Gastroesophageal sphincter (tissue), 4 donors: ENCODE measurements around the gene CAMSAP1. TPM values are rescaled to one million over a fixed set of nuclear protein-coding genes. Genes with fewer than 3 reads are reported as not detected.

Source experiments
- ATAC-seq: fragments of 150-250 bp; one replicate; pipeline ENCODE4 v1.9.1; 2016; ENCODE audit warnings: mild to moderate bottlenecking, moderate library complexity
- H3K27ac ChIP-seq, 4 donors: fragments of 200-600 bp; sonication (generic) in 3 of 4; 1 replicate in 3 of 4; 2 replicates in 1 of 4; pipeline ENCODE4 v1.5.1; 2016 to 2019
- H3K27me3 ChIP-seq: fragments of 200-600 bp; sonication (generic); one replicate; pipeline ENCODE4 v1.5.1; 2019
- H3K36me3 ChIP-seq, 2 donors: fragments of 200-600 bp; sonication (generic); one replicate each; pipeline ENCODE4 v1.5.1; 2019; ENCODE audit warnings: control low read depth in 1 of 2
- H3K4me1 ChIP-seq, 3 donors: fragments of 200-600 bp; sonication (generic); 1 replicate in 2 of 3; 2 replicates in 1 of 3; pipeline ENCODE4 v1.5.1; 2016 to 2019; ENCODE audit warnings: control low read depth in 2 of 3
- H3K4me3 ChIP-seq, 2 donors: fragments of 200-600 bp; sonication (generic); one replicate each; pipeline ENCODE4 v1.5.1; 2019; ENCODE audit warnings: mild to moderate bottlenecking in 1 of 2, moderate library complexity in 1 of 2
- H3K9me3 ChIP-seq, 3 donors: fragments of 200-600 bp; sonication (generic); one replicate each; pipeline ENCODE4 v1.5.1; 2017 to 2019; ENCODE audit warnings: control low read depth in 2 of 3
- EP300 ChIP-seq: sonication (generic); formaldehyde crosslinking; IDR thresholded peaks from one replicate; pipeline ENCODE4 v1.6.1; 2017; ENCODE audit warnings: antibody characterized with exemption, mild to moderate bottlenecking
- POLR2A ChIP-seq, 2 donors: fragments of 450-650 bp; IDR thresholded peaks; one replicate each; pipeline ENCODE4 v1.6.1; 2017; ENCODE audit warnings: antibody characterized with exemption in 2 of 2, mild to moderate bottlenecking in 2 of 2, moderate library complexity in 1 of 2
- POLR2AphosphoS5 ChIP-seq: sonication (generic); formaldehyde crosslinking; IDR thresholded peaks from one replicate; pipeline ENCODE4 v1.6.1; 2017; ENCODE audit warnings: antibody characterized with exemption
- WGBS, 2 donors: methylation state at CpG; one replicate each; pipeline ENCODE4 v1.1.5; 2018; ENCODE audit warnings: low coverage in 1 of 2; 5-methylcytosine and 5-hydroxymethylcytosine counted together
- total RNA-seq, 4 donors: library from RNA; depleted of rRNA; stranded (reverse); fragments of >200 nt; gene quantifications; one replicate each; pipeline ENCODE4 v1.1.0, GENCODE V29; 2016
- TF ChIP-seq, protein P1 (sequence below), 4 experiments: fragments of 200-600 bp in 2 of 4; fragments of 450-650 bp in 2 of 4; sonication (generic) in 1 of 4; IDR thresholded peaks; one replicate each; pipeline ENCODE4 v1.5.1; 2017 to 2019; ENCODE audit warnings: antibody characterized with exemption in 4 of 4, mild to moderate bottlenecking in 2 of 4, moderate library complexity in 2 of 4

CAMSAP1 gene
- total RNA-seq, 4 donors from 2014 or later: 27.5 to 49.2 (median 28.2) TPM

DNA sequence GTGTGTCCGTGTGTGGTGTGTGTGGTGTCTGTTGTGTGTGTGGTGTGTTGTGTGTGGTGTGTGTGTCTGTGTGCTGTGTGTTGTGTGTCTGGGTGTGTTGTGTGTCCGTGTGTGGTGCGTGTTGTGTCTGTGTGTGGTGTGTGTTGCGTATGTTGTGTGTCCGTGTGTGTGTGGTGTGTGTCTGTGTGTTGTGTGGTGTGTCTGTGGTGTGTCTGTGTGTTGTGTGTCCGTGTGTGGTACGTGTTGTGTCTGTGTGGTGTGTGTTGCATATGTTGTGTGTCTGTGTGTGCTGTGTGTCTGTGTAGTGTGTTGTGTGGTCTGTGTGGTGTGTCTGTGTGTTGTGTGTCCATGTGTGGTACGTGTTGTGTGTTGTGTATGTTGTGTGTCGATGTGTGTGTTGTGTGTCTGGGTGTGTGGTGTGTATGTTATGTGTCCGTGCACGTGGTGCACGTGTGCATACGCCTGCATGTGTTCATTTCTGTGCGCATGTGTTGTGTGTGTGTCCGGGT lies 133.1 kb downstream of the CAMSAP1 start:
- TF ChIP-seq POLR2A (IDR thresholded peaks at IDR 0.05): no peak
- no peak for TF ChIP-seq EP300
- TF ChIP-seq POLR2AphosphoS5: no peak
- TF ChIP-seq, protein P1, sequence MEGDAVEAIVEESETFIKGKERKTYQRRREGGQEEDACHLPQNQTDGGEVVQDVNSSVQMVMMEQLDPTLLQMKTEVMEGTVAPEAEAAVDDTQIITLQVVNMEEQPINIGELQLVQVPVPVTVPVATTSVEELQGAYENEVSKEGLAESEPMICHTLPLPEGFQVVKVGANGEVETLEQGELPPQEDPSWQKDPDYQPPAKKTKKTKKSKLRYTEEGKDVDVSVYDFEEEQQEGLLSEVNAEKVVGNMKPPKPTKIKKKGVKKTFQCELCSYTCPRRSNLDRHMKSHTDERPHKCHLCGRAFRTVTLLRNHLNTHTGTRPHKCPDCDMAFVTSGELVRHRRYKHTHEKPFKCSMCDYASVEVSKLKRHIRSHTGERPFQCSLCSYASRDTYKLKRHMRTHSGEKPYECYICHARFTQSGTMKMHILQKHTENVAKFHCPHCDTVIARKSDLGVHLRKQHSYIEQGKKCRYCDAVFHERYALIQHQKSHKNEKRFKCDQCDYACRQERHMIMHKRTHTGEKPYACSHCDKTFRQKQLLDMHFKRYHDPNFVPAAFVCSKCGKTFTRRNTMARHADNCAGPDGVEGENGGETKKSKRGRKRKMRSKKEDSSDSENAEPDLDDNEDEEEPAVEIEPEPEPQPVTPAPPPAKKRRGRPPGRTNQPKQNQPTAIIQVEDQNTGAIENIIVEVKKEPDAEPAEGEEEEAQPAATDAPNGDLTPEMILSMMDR (IDR thresholded peaks at IDR 0.05): no peak

DNA sequence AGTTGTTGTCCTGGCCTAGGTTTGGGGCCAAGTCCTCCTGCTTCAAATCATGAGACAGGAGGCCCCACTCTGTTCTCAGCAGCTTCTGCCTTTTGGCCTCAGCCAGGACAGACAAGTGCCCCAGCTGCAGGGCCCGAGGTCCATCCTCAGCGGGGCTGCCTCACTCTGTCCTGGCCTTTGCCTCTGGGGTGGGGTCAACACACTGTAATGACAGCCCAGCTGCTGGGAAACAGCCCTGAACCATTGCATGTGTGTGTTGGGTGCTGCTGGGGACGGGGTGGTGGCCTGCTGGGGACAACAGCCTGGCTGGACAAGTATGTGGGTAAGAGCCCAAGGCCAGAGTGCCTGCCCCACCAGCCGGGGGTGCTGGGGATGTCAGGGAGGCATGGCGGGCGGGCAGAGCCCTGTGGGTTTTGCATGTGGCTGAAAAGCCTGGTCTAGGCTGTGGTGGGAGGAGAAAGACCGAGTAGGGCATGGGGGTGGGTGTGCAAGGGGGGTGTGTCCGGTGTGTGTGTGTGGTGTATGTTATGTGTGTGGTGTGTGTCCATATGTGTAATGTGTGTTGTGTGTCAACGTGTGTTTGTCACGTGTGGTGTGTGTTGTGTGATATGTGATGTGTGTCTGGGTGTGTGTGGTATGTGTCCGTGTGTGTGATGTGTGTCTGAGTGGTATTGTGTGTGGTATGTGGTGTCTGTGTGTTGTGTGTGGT lies 133.7 kb downstream of the CAMSAP1 start:
- Histone ChIP-seq H3K27me3 (peaks cover 81% of the 10 kb centered on the region), H3K36me3 (no peaks in the 10 kb centered on the region), H3K27ac (no peak overlapping the region), H3K4me3 (no peak overlapping the region), H3K9me3 (no peaks in the 10 kb centered on the region), H3K4me1 (no peaks in the 10 kb centered on the region)
- TF ChIP-seq EP300 (no peak), POLR2AphosphoS5 (no peak), POLR2A (IDR thresholded peaks at IDR 0.05) (no peak)
- TF ChIP-seq, protein P1 (IDR thresholded peaks at IDR 0.05): no peak
- no peak for ATAC-seq
- 75 to 83% methylated on average over 1 to 8 of the region's 11 CpGs for WGBS, 2 donors

More for the DNA sequence above, 133.1 kb downstream of the CAMSAP1 start:
- no peaks in the 10 kb centered on the region for H3K36me3 ChIP-seq
- H3K9me3 ChIP-seq: no peaks in the 10 kb centered on the region
- H3K4me1 ChIP-seq: no peaks in the 10 kb centered on the region
- 71 to 100% methylated on average over 1 to 2 of the region's 15 CpGs for WGBS, 2 donors
- H3K27me3 ChIP-seq: peaks cover 81% of the 10 kb centered on the region
- no peak overlapping the region for H3K27ac ChIP-seq
- H3K4me3 ChIP-seq: no peak overlapping the region
- no peak for ATAC-seq

DNA sequence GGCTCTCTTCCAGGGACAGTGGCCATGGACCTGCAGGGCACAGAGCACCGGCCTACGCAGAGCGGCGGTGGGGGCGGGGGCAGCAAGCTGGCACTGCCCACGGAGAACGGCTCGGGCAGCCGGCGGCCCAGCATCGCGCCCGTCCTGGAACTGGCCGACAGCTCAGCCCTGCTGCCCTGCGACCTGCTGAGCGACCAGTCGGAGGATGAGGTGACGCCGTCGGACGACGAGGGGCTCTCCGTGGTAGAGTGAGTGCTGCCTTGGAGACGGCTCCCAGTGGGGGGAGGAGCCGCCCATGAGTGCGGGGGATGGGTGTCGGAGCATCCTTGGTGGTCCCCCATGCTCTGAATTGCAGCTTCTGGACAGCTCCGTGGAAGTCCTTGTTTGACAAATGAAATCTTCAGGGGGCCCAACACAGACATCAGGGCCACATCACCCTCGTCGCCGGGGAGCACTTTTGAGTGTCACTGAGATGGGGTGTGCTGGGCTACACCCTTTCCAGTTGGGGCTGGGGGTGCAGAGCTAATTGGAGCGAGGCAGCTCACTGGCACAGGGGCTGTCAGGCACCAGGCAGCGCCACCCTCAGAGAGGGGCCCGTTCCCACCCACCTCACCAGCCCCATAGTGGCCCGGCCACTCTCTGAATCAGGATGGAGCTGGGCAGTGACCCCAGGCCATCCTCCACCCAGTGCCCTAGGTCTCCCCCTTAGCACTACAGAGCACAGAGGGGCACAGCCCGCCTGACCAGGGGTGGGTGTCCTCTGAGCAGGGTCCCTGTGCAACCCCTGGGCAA lies 134.4 kb downstream of the CAMSAP1 start:
- no peak overlapping the region for H3K4me3 ChIP-seq
- WGBS, 2 donors: no CpG with 5 or more reads among the region's 36 CpGs
- no peak for ATAC-seq

DNA sequence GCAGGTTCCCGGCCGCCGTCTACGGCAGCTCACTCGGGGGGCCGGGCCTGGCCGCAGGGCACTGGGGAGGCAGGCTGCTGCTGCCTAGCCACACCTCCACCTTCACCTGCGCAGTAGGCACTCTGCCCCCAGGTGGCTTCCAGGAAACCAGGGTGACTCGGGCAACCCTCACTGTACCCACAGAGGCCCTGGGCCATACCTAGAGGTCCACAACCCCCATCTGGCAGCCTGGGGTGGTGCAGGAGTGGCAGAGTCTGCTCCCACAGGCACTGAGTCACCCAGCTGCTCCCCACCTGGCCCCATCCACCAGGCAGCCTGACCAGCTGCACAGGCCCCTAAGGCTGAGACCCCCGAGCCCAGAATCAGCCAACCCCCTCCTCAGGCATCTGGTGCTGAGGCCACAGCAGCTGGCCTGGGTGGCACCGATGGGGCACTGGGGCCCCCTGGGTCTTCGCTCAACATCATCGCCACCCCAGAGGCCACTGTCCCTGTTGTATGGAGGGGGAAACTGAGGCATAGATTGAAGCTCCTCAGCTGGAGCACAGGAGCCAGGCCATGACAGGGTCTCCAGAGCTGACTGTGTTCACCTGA lies 135.2 kb downstream of the CAMSAP1 start:
- Histone ChIP-seq H3K9me3 (peaks cover 0 to 2% (median 0%) of the 10 kb centered on the region in 3 donors), H3K27ac (no peak overlapping the region), H3K4me3 (no peak overlapping the region), H3K4me1 (no peaks in the 10 kb centered on the region), H3K27me3 (peaks cover 85% of the 10 kb centered on the region), H3K36me3 (no peaks in the 10 kb centered on the region)
- ATAC-seq: no peak
- no peak for TF ChIP-seq EP300
- TF ChIP-seq, protein P1 (IDR thresholded peaks at IDR 0.05): no peak
- no peak for TF ChIP-seq POLR2AphosphoS5
- WGBS, 2 donors: no CpG with 5 or more reads among the region's 13 CpGs

More for the DNA sequence above, 134.4 kb downstream of the CAMSAP1 start:
- peaks cover 79% of the 10 kb centered on the region for H3K27me3 ChIP-seq
- H3K9me3 ChIP-seq: no peaks in the 10 kb centered on the region
- TF ChIP-seq EP300: no peak
- TF ChIP-seq, protein P1 (IDR thresholded peaks at IDR 0.05): no peak
- no peak for TF ChIP-seq POLR2A (IDR thresholded peaks at IDR 0.05)
- no peak for TF ChIP-seq POLR2AphosphoS5
- no peaks in the 10 kb centered on the region for H3K4me1 ChIP-seq
- H3K27ac ChIP-seq: no peak overlapping the region
- no peaks in the 10 kb centered on the region for H3K36me3 ChIP-seq
